Heart left ventricle (tissue), 16 donors: ENCODE measurements around the gene KRTAP4-5. TPM values are rescaled to one million over a fixed set of nuclear protein-coding genes. Genes with fewer than 3 reads are reported as not detected.
"Not testable (repeated sequence)": the region's sequence is repeated elsewhere in the genome, so short reads cannot be mapped to it uniquely, and the experiment has no call there.

Experiments
- ATAC-seq, 4 donors: fragments of 200-7000 bp; cut with Tn5 transposase; one replicate each; pipeline ENCODE4 v1.9.1; 2020 to 2022; ENCODE audit warnings: moderate library complexity in 4 of 4, mild to moderate bottlenecking in 3 of 4, moderate number of reproducible peaks in 1 of 4
- DNase-seq, 5 donors: peaks; one replicate each; pipeline ENCODE4 v3.0.0-alpha.2; 2020
- H3K27ac ChIP-seq, 12 donors: fragments of 200-600 bp; sonication (generic) in 4 of 12; one replicate each; pipeline versions ENCODE4 v1.5.0 to v1.8.0; 2016 to 2022; ENCODE audit warnings: mild to moderate bottlenecking in 2 of 12
- H3K27me3 ChIP-seq, 9 donors: fragments of 200-600 bp; sonication (generic) in 2 of 9; one replicate each; pipeline versions ENCODE4 v1.5.1 to v1.8.0; 2016 to 2022; ENCODE audit warnings: mild to moderate bottlenecking in 3 of 9
- H3K36me3 ChIP-seq, 9 donors: fragments of 200-600 bp; sonication (generic) in 2 of 9; one replicate each; pipeline versions ENCODE4 v1.5.0 to v1.8.0; 2018 to 2022; ENCODE audit warnings: mild to moderate bottlenecking in 2 of 9
- H3K4me1 ChIP-seq, 12 donors: fragments of 200-600 bp; sonication (generic) in 4 of 12; one replicate each; pipeline versions ENCODE4 v1.5.0 to v1.8.0; 2016 to 2022; ENCODE audit warnings: mild to moderate bottlenecking in 3 of 12
- H3K4me3 ChIP-seq, 12 donors: fragments of 200-600 bp; sonication (generic) in 4 of 12; one replicate each; pipeline versions ENCODE4 v1.5.0 to v1.8.0; 2017 to 2022; ENCODE audit warnings: mild to moderate bottlenecking in 9 of 12, moderate library complexity in 4 of 12
- H3K9me3 ChIP-seq, 12 donors: fragments of 200-600 bp; sonication (generic) in 4 of 12; one replicate each; pipeline versions ENCODE4 v1.5.0 to v1.8.0; 2016 to 2022; ENCODE audit warnings: mild to moderate bottlenecking in 1 of 12
- CTCF ChIP-seq, 12 donors: fragments of 200-600 bp; sonication (generic) in 4 of 12; IDR thresholded peaks; one replicate each; pipeline versions ENCODE4 v1.5.0 to v1.8.0; 2018 to 2022; ENCODE audit warnings: antibody characterized with exemption in 12 of 12, mild to moderate bottlenecking in 5 of 12
- POLR2A ChIP-seq, 2 donors: fragments of 450-650 bp; IDR thresholded peaks; one replicate each; pipeline ENCODE4 v1.6.1; 2017; ENCODE audit warnings: antibody characterized with exemption in 2 of 2, mild to moderate bottlenecking in 2 of 2, moderate library complexity in 2 of 2
- WGBS, 4 donors: extraction: QIAGEN DNeasy Blood & Tissue Kit in 2 of 4; methylation state at CpG; one replicate each; pipeline versions ENCODE4 v1.1.5 to v1.1.7; 2013 to 2018; 5-methylcytosine and 5-hydroxymethylcytosine counted together
- intact Hi-C, 10 donors: fragments of 100-400 bp; cut with DNase I; formaldehyde crosslinking; loops; one replicate each; pipeline versions ENCODE4 v1.11.1 to v1.14.2; 2022
- polyA plus RNA-seq, 2 donors: library from polyadenylated mRNA; stranded (reverse); fragments of 200-250 nt; gene quantifications; one replicate each; pipeline ENCODE4 v1.2.3, GENCODE V29; 2013
- total RNA-seq, 9 donors: library from RNA; depleted of rRNA in 2 of 9; stranded (reverse); fragments of >200 nt in 2 of 9; fragmentation: NEBNext Ultra II Directional in 3 of 9; extraction: Animal tissue kit (Norgen Biotek cat#: 25700) in 3 of 9; gene quantifications; one replicate each; pipeline versions ENCODE4 v1.1.0 to v1.2.4, GENCODE V29; 2016 to 2023
- donor health status: ischemic (EF 13 %, LVEDD 7.1; RV severe dilation, severe dysfunction).
- donor health status: healthy with polysubstance abuse.
- donor health status: DM: no; HTN: yes; CAD: no.
- donor health status: DM: no; HTN: no; CAD: no.
- donor health status: ischemic (EF 25% LVEDD 6.9; RV normal size, moderate dysfunction).
- donor health status: ischemic (EF 25% LVEDD 5.7; RV mildly dilated, moderate dysfunction).
- donor health status: healthy.
- donor health status: DM: yes; HTN: yes; CAD: no.
- donor health status: ischemic (EF 35%, LVEDD 5.7; RV mildly dilated, moderate dysfunction).
- donor health status: nonischemic (EF 11% LVEDD 7.7; RV severe dilation, severe dysfunction).
- donor health status: DM: yes; HTN: yes; CAD: no.
- donor health status: PGD.
- donor health status: ischemic (EF 29% LVEDD 5.4; RV normal size, mild dysfunction).
- donor health status: nonischemic (EF 23%, LVEDD 6.1; RV moderate dilation, normal function).

The KRTAP4-5 gene
- total and polyA plus RNA-seq, 11 donors, result not detected

GRCh38 chr17:41107941-41108450 lies 41.6 kb downstream of the KRTAP4-5 start:
- no peaks in the 10 kb centered on the region for H3K9me3 ChIP-seq
- H3K36me3 ChIP-seq, result no peaks in the 10 kb centered on the region
- no peak overlapping the region for H3K4me3 ChIP-seq
- WGBS, 4 donors, result 60 to 73% (median 64%) methylated on average over 1 of the region's 1 CpG
- DNase-seq (no peak), ATAC-seq (no peak)
- H3K4me1 ChIP-seq, result no peaks in the 10 kb centered on the region
- TF ChIP-seq CTCF (IDR thresholded peaks at IDR 0.05) (no peak), POLR2A (IDR thresholded peaks at IDR 0.05) (no peak)
- intact Hi-C loops, result no loop called here
- H3K27ac ChIP-seq, result no peak overlapping the region
- H3K27me3 ChIP-seq, result peaks cover 0 to 19% (median 0%) of the 10 kb centered on the region in 9 donors

- H3K36me3 ChIP-seq, H3K4me1 ChIP-seq, H3K9me3 ChIP-seq, H3K4me3 ChIP-seq, DNase-seq, H3K27ac ChIP-seq, ATAC-seq, intact Hi-C loops: not testable (repeated sequence)
- whole genome bisulfite sequencing, 4 donors, result 63 to 74% (median 67%) methylated on average over 5 to 10 of the region's 10 CpGs
- peaks cover 0 to 19% (median 0%) of the 10 kb centered on the region in 9 donors for H3K27me3 ChIP-seq
Measured at GRCh38 chr17:41105347-41105746, 44.3 kb downstream of the KRTAP4-5 start, which contains the start of gene KRTAP4-9. KRTAP4-9 (plus strand) TSS chr17:41105389; CDS start chr17:41105389, 0 bp downstream.

- H3K36me3 ChIP-seq, DNase-seq, H3K4me3 ChIP-seq, H3K27ac ChIP-seq, H3K4me1 ChIP-seq, ATAC-seq, H3K9me3 ChIP-seq, intact Hi-C loops: not testable (repeated sequence)
- H3K27me3 ChIP-seq, result peaks cover 0 to 24% (median 3%) of the 10 kb centered on the region in 9 donors
- WGBS, 4 donors, result 73 to 80% (median 76%) methylated on average over 2 of the region's 2 CpGs
Measured at GRCh38 chr17:41104386-41105038, 45.1 kb downstream of the KRTAP4-5 start.

GRCh38 chr17:41103896-41104295 lies 45.7 kb downstream of the KRTAP4-5 start:
- Histone ChIP-seq H3K4me1 (no peaks in the 10 kb centered on the region), H3K36me3 (no peaks in the 10 kb centered on the region), H3K9me3 (no peaks in the 10 kb centered on the region), H3K4me3 (no peak overlapping the region), H3K27ac (no peak overlapping the region), H3K27me3 (peaks cover 0 to 24% (median 3%) of the 10 kb centered on the region in 9 donors)
- TF ChIP-seq CTCF (IDR thresholded peaks at IDR 0.05), result no peak
- no peak for TF ChIP-seq POLR2A (IDR thresholded peaks at IDR 0.05)
- intact Hi-C loops, result no loop called here
- WGBS, 4 donors, result 89 to 95% (median 93%) methylated on average over 1 of the region's 1 CpG
- ATAC-seq (no peak), DNase-seq (no peak)

- Histone ChIP-seq H3K9me3 (no peaks in the 10 kb centered on the region), H3K36me3 (no peaks in the 10 kb centered on the region), H3K4me1 (no peaks in the 10 kb centered on the region), H3K27me3 (peaks cover 0 to 14% (median 3%) of the 10 kb centered on the region in 9 donors), H3K4me3 (no peak within 1 kb of the TSS), H3K27ac (no peak within 1 kb of the TSS)
- no peak for TF ChIP-seq POLR2A (IDR thresholded peaks at IDR 0.05)
- no peak for TF ChIP-seq CTCF (IDR thresholded peaks at IDR 0.05)
- DNase-seq (no peak), ATAC-seq (no peak)
- 37 to 44% (median 42%) methylated on average over 10 of the region's 10 CpGs for WGBS, 4 donors
- intact Hi-C loops, result no loop called here
Measured at GRCh38 chr17:41101586-41102259, 47.9 kb downstream of the KRTAP4-5 start, which contains the start of gene KRTAP4-16. KRTAP4-16 (minus strand) TSS chr17:41102209; CDS start chr17:41102209, 0 bp downstream.

- H3K36me3 ChIP-seq, ATAC-seq, H3K4me1 ChIP-seq, DNase-seq, H3K27ac ChIP-seq, H3K4me3 ChIP-seq, intact Hi-C loops, H3K9me3 ChIP-seq: not testable (repeated sequence)
- H3K27me3 ChIP-seq, result peaks cover 0 to 11% (median 3%) of the 10 kb centered on the region in 9 donors
- WGBS, 4 donors, result 50 to 61% (median 56%) methylated on average over 7 of the region's 7 CpGs
Measured at GRCh38 chr17:41099682-41100480, 49.7 kb downstream of the KRTAP4-5 start.
